GM12865 (cell line): ENCODE data around the gene RBMS1.

ENCODE experiments used
- DNase-seq: peaks from one replicate; pipeline ENCODE4 v3.0.0; 2010; ENCODE audit warnings: low read depth
- H3K4me3 ChIP-seq: 2 replicates; pipeline ENCODE4 v1.5.1; 2011; ENCODE audit warnings: mild to moderate bottlenecking, low read depth, low read length, control low read depth
- CTCF ChIP-seq: IDR thresholded peaks from 2 replicates; pipeline ENCODE4 v1.5.1; 2011; ENCODE audit warnings: low read length, control low read depth, low read depth, inconsistent platforms; ENCODE audit not compliant: insufficient read depth; ENCODE audit errors: missing control alignments

The RBMS1 gene

GRCh38 chr2:160472839-160473251, 20.8 kb downstream of the RBMS1 start:
- no peak for DNase-seq
- TF ChIP-seq CTCF: no peak
- H3K4me3 ChIP-seq: no peak overlapping the region

GRCh38 chr2:160471950-160472349, 21.7 kb downstream of the RBMS1 start:
- H3K4me3 ChIP-seq: no peak overlapping the region

GRCh38 chr2:160469621-160470204, 23.9 kb downstream of the RBMS1 start:
- H3K4me3 ChIP-seq: no peak overlapping the region
- no peak for TF ChIP-seq CTCF
- no peak for DNase-seq

More at GRCh38 chr2:160471950-160472349, 21.7 kb downstream of the RBMS1 start:
- no peak for DNase-seq
- TF ChIP-seq CTCF: no peak

- DNase-seq: no peak
- TF ChIP-seq CTCF: no peak
- H3K4me3 ChIP-seq: no peak overlapping the region
These were observed 24.4 kb downstream of the RBMS1 start for GRCh38 chr2:160469164-160469563.

DNA sequence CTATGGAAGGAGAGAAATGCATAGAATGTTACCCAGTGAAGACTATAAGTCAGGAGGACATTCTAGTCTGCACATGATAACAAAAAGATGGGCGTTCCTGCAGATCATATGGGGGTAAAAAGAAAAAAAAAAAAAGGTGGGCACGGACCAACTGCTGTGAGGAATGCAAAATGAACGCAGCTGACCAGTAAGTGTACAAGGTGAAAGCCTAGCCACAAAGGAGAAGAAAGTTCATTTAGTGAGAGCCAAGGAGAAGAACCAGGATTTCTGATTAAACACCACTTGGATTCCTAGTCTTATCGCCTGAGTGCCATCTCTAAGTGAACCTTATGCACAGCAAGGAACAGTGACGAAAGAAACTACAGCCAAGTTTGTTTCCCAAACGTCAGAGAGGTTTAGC, 26.5 kb downstream of the RBMS1 start:
- TF ChIP-seq CTCF: no peak
- H3K4me3 ChIP-seq: no peak overlapping the region
- DNase-seq: no peak

DNA sequence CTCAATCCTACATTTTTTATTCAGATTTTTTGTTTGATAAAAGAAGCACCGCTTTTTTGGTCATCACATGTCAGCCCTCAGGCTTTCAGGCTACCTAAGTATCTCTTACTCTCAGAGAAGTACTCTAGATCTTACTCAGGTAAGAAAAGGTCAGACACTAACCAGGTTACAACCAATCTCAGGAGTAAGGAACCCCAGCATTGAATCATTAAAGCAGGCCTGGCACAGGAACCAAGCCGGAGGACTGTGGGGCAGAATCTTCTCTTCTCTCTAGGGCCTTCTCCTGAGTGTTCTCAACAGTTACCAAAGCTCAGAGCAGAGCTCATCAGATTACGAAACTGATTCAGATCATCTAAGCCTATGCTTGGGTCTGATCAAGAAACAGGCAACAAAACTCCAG, 28.2 kb downstream of the RBMS1 start:
- no peak for TF ChIP-seq CTCF
- DNase-seq: no peak
- no peak overlapping the region for H3K4me3 ChIP-seq

DNA sequence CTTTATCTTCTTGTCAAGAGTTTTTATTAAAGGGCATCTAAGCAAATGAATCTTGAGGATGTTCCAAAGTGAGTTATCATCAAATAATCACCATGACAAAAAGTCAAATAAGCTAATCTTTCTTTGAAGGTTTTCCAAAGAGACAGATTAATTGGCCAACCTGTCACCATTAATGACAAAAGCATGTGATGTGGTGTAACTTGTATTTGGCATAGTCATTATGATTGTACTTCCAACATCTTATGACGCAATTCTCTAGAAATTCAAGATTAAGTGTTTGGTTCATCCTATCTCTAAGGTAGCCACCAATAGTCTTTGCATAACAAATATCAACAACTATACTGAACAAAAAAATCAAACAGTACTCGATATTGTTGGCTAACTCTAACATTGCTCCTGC, 28.6 kb downstream of the RBMS1 start:
- H3K4me3 ChIP-seq: no peak overlapping the region
- no peak for TF ChIP-seq CTCF
- DNase-seq: no peak
